ENCODE results near the gene WNT9A.
"Not testable (repeated sequence)": the region's sequence is repeated elsewhere in the genome, so short reads cannot be mapped to it uniquely, and the experiment has no call there.

GRCh38 chr1:227909923-227910328, 37.8 kb downstream of the WNT9A start:
- not testable (repeated sequence) for TF ChIP-seq YY1 (IDR thresholded peaks at IDR 0.05; ENCODE audit: insufficient read depth, insufficient read length); ZNF274 (IDR thresholded peaks at IDR 0.05; ENCODE audit: low read depth, low read length); SUZ12 (IDR thresholded peaks at IDR 0.05; ENCODE audit: extremely low read depth, insufficient read depth, insufficient read length)

Measured in NT2/D1 (cell line).